Left ventricle myocardium superior (tissue), 1 donor: ENCODE measurements around the gene ABCF2. TPM values are rescaled to one million over a fixed set of nuclear protein-coding genes. Genes with fewer than 3 reads are reported as not detected.
A peak's percentile ranks its signal among the peaks of the same experiment; 100 is the strongest.

Experiments used
- ATAC-seq: fragments of 200-7000 bp; cut with Tn5 transposase; one replicate; pipeline ENCODE4 v1.9.1; 2020; ENCODE audit warnings: mild to moderate bottlenecking, moderate library complexity
- DNase-seq: peaks from one replicate; pipeline ENCODE4 v3.0.0-alpha.2; 2020
- intact Hi-C: fragments of 100-400 bp; cut with micrococcal nuclease; formaldehyde crosslinking; loops from one replicate; pipeline ENCODE4 v1.11.0; 2022
- total RNA-seq: library from RNA; stranded (reverse); fragmentation: NEBNext Ultra II Directional; extraction: Animal tissue kit (Norgen Biotek cat#: 25700); gene quantifications from one replicate; pipeline ENCODE4 v1.2.1, GENCODE V29; 2021
- donor health status: DM: no; HTN: yes; CAD: no; lungs with severe emphysema.

Gene ABCF2
- total RNA-seq, 1 donor from 2014 or later: 27.6 TPM

GRCh38 chr7:151254851-151255250 lies 27.8 kb upstream of the ABCF2 start:
- DNase-seq (peak; percentile 14), ATAC-seq (no peak)
- intact Hi-C loops: no loop called here

- peak; percentile 75 for DNase-seq
- intact Hi-C loops: no loop called here
- ATAC-seq: peak; percentile 24
Observed at GRCh38 chr7:151254316-151254715, 27.3 kb upstream of the ABCF2 start.

DNA sequence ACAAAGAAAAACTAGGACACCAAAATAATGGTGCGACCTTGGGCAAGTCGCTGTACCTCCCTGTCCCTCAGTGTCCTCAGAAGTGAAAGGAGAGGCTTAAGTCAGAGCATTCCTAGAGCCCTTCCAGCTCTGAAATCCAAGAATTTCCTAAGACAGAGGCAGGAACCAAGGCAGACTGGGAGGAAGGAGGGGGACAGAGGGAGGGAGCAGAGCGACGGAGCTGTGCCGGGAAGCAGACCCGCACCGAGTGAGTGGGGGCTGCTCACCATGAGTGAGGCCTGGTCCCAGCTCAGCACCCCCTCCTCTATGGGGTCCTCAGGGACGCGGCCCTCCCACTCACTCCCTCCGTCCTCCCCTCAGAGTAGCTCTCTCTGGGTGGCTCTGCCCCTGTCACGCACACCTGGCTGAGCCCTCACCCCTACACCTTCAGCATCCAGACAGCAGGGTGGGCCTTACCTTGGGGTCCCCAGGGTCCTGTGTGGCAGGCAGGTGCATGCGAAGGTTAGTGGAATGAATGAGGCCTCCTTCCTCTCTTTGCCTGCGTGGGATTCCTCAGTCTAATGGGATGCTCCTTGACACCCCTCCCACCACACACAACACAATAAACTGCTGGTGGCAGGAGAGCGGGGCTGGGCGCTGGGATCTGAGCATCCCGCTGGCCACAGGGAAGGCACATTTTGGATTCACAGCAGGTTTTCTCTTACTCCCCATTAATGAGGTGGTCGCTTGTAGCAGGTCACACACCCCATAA lies 26.1 kb upstream of the ABCF2 start:
- DNase-seq: peak; percentile 28
- no peak for ATAC-seq
- intact Hi-C loops: no loop called here

- intact Hi-C loops: no loop called here
- ATAC-seq: no peak
- peak; percentile 45 for DNase-seq
Observed at GRCh38 chr7:151252561-151252835, 25.5 kb upstream of the ABCF2 start.

DNA sequence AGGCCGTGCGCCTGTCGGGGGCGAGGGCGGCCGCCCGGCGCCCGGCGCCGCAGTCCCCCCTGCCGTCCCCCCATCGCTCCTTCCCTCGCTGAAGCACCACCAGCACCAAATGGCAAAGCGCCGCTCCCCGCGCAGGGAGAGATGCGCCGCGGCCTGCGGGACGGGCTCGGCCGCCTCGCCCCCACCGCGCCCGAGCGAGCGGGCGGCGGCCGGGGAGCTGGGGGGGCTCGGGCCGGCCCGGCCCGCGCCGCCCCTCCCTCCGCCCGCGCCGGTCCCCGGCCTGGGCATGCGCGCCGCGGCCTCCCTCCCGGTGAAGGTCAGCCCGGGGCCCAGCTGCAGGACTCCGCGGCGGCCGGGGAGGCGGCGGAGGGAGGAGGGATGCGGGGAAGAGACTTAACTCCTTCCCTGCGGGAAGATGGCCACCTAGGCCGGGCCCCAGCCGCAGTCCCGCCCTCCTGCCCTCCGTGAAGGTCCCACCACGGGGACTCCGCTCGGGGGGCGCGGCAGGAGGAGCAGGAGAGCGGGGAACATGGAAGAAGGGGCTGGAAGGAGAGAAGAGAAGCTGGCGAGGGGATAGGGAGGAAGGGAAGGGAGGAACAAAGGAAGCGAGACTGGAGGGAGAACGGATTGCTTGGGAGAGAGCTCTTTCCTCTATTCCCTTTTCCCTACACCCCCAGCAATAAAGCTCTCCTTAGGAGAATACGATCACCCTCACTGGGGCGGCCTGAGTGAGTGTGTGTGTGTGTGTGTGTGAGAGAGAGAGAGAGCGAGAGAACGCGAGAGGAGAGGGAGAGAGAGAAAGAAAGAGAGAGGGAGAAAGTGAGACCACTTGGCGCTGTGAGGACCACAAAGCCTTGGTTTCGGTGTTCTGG lies 24.9 kb upstream of the ABCF2 start:
- intact Hi-C loops: no loop called here
- peak; percentile 90 for DNase-seq
- ATAC-seq: peak; percentile 58

GRCh38 chr7:151251328-151251688 lies 24.3 kb upstream of the ABCF2 start:
- no peak for ATAC-seq
- intact Hi-C loops: no loop called here
- DNase-seq: peak; percentile 77

DNA sequence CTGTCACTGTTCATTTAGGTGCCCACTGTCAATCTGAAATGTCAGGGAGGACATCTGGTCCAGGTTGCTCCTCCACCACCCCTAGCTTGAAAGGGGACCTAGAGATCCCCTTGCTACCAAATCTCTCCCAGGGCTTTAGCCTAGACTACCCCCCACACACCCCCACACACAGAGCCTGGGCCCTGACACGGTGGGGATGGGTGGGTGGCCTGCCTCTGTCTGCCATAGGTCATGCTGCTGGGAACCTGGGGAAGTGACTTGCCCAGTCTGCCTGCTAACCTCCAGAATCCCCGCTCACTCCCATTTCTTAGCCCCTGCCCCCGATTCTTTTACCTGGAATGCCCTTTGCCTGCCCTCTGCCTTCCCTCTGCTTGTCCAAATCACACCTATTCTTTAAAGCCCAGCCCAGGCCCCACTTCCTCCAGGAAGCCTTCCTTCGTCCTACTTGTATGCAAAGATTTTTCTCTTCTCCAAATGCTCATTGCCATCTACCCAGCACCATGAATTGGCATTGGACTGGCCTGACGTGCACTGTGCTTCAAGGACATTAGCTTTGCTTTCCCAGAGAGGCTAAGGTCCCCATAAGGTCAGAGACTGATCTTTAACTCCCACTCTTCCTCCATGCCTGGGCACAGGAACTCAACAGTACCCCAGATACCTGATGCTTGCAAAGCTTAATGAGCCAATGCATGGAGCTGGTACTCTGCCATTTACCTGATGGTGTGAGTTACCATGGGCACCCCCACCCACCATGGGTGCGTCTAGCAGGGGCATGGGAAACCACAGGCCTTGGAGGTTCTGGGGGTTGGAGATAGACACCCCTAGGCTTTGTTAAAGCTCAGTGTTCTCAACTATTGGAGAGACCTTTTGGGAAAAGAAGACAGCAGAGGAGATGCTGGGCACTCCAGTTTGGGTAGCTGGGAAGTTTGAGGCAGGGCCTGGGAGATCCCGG lies 23.5 kb upstream of the ABCF2 start:
- no peak for ATAC-seq
- DNase-seq: peak; percentile 21
- intact Hi-C loops: no loop called here

DNA sequence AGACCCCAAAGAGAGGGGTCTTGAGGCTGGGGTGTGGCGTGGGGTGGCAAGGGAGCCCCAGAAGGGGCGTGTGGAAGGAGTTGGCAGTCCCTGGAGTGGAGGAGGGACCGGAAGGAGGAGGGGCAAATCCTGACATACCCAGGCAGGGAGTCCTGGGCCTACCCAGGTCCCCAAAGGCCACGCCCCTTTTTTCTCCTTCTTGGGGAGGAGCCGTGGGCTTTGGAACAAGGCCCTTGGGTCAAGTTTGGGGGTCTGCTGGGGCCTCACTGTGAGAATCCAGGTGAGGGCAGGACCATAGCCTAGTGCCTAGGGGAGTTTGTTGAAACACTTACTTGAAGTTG lies 22.7 kb upstream of the ABCF2 start:
- intact Hi-C loops: no loop called here
- DNase-seq (peak; percentile 79), ATAC-seq (peak; percentile 58)

DNA sequence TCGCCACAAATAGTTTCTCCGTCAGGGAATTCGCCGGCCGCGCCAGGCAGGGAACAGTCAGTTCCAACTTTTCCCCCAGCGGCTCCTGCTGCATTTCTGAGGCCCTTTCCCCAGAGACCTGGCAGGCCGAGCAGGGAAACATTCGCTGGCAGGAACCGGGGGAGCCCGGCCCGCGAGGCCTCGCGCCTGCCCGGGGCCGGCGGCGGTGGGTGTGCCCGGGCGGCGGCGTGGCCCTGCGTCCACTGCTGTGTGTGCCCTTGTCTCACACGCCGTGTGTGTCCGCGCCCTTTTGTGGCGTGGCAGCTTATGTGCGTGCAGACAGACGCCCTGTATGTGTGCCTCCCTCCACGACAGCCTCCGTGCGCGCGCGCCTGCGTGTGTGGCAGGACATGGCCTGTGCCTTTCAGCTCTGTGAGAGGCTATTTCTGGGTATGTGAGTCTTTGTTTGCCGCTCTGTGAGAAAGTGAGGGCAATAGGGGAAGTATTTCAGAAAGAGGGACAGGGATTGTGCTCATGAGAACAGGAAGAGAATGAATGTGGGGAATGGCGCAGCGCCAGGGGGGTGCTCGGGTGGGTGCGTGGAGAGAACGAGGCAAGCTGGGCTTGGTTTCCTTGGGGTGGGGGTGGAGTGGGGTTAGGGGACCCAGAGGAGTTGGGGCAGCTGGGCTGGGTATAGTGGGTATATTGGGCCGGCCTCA lies 22.2 kb upstream of the ABCF2 start:
- DNase-seq (peak; percentile 86), ATAC-seq (peak; percentile 39)
- intact Hi-C loops: no loop called here

DNA sequence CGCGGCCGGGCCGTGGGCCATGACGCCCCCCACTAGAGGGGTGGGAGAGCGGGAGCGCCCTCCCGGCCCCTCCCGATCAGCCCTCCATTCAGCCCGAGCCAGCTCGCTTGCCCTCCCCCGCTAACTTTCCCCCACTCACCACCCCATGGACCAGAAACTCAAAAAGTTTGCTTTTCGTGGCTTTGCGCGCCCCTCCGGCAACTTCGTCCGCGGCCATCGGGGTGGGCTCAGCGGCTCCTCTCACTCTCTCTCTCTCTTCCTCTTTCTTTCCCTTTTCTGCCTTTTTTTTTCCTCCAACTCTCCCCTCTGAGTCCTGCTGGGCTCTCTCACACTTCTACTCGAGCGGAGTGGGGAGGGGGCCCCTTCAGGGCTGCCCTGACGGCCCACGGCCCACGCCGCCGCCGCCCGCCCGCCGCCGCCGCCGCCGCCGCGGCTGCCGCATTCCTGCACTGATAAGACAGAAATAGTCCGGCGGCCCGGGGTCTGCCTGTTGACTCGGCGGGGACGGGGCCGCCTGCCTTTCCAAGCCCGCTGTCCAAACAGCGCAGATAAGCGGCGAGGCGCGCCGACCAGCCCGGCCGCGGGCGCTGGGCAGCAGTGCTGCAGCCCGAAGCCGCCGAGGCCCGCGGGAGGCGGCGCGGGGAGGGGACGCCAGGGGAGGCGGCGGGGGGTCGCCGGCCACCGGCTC lies 21.5 kb upstream of the ABCF2 start, which contains the start of gene SMARCD3:
Gene SMARCD3, minus strand, starts transcription at position 349 of the 688 bp plus-strand sequence. Its CDS starts 132 bp downstream, at position 217.
- intact Hi-C loops: no loop called here
- peak; percentile 89 for DNase-seq
- ATAC-seq: peak; percentile 58

- peak; percentile 12 for ATAC-seq
- DNase-seq: peak; percentile 62
- intact Hi-C loops: no loop called here
Observed at GRCh38 chr7:151247611-151248345, 20.8 kb upstream of the ABCF2 start.

- intact Hi-C loops: no loop called here
- peak; percentile 42 for DNase-seq
- no peak for ATAC-seq
Observed at GRCh38 chr7:151246851-151247580, 20.0 kb upstream of the ABCF2 start.

DNA sequence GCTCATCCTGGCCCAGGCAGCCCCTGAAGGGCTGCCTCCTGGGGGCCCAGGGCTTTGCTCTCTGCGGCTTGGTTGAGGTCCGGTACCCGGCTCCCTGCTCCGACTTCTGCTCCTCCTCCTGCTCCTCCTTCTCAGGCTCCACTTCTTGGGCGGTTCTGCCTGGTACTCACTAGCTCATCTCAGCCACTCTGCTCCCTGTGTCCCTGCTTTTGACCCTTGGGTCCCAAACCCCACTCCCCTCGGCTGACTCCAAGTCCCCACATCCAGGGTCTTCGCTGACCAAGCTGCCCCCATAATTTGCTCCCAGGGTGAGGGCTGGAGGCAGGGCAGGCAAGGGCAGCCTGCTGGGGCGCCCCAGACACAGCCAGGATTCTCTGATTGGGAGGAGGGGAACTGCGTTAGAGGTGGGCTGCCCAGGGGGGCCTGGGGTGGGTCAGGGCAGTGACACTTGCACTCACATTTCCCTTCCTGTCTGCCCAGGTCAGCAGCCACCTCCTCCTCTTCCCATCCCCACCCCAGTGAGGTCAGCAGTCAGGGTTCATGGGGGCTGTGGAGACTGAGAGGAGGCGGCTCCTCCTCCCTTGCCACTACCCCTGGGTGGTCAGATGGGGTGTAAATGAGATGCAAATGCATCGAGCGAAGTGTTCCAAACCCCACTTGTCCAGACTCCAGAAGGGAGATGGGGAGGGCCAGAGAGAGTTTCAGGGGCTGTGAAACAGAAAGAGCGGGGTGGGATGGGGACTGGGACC lies 19.3 kb upstream of the ABCF2 start:
- intact Hi-C loops: no loop called here
- peak; percentile 30 for DNase-seq
- ATAC-seq: no peak

GRCh38 chr7:151245360-151246101 lies 18.5 kb upstream of the ABCF2 start:
- ATAC-seq (peak; percentile 4), DNase-seq (peak; percentile 75)
- intact Hi-C loops: no loop called here

- ATAC-seq (no peak), DNase-seq (no peak)
- intact Hi-C loops: no loop called here
Observed at GRCh38 chr7:151244841-151245346, 17.9 kb upstream of the ABCF2 start.
